GM12878 (cell line): Measurements from ENCODE around the gene MMP3. TPM values are rescaled to one million over a fixed set of nuclear protein-coding genes. Genes with fewer than 3 reads are reported as not detected.

ENCODE experiments used
- ATAC-seq: fragments of 200-7000 bp; cut with Tn5 transposase; 3 replicates; pipeline ENCODE4 v1.9.1; 2020; ENCODE audit warnings: mild to moderate bottlenecking, moderate library complexity
- BruUV-seq: library from RNA; stranded (reverse); fragments of 400-500 nt; replicated peaks from 2 replicates; lab custom pipeline; 2021; lab: Mats Ljungman, UMichigan
- CTCF ChIA-PET: fragments of 300-600 bp; sonication (Branson Sonifier 250); formaldehyde crosslinking; extraction: SDS; loops from one replicate; lab custom pipeline; 2021; ENCODE audit warnings: inconsistent platforms; lab: Yijun Ruan, JAX
- POLR2A ChIA-PET: fragments of 350-600 bp; formaldehyde crosslinking; extraction: SDS; loops from one replicate; lab custom pipeline; 2021; ENCODE audit warnings: inconsistent platforms; lab: Charles Lee
- RAD21 ChIA-PET: fragments of 300-600 bp; sonication (Branson Sonifier 250); formaldehyde crosslinking; loops from one replicate; lab custom pipeline; 2023; ENCODE audit warnings: antibody characterized with exemption; ENCODE audit not compliant: unreplicated experiment; lab: Charles Lee
- SMC1A ChIA-PET: fragments of 300-600 bp; sonication (Branson Sonifier 250); formaldehyde crosslinking; loops from one replicate; lab custom pipeline; 2023; ENCODE audit not compliant: unreplicated experiment, uncharacterized antibody; lab: Charles Lee
- DNase-seq: peaks from one replicate; pipeline ENCODE4 v3.0.0-alpha.2; 2011; ENCODE audit warnings: low read depth, low spot score
- FAIRE-seq: peaks from 3 replicates; lab custom pipeline; 2011; peaks lifted over from hg19 to GRCh38; lab: Jason Lieb, UNC
- H2AFZ ChIP-seq: 2 replicates; pipeline ENCODE4 v1.6.0; 2011; ENCODE audit warnings: low read depth, low read length, control low read depth; ENCODE audit not compliant: control insufficient read depth
- H3K27ac ChIP-seq: 2 replicates; pipeline ENCODE4 v1.5.1; 2011; ENCODE audit warnings: control low read depth; ENCODE audit not compliant: control insufficient read depth, insufficient read depth
- H3K27me3 ChIP-seq, 2 experiments: replicated peaks in 1 of 2; 2 replicates each; pipeline versions ENCODE4 v1.6.0 to v1.6.1; 2011; ENCODE audit warnings: low read length in 1 of 2; ENCODE audit not compliant: control insufficient read depth in 2 of 2, insufficient read depth in 2 of 2
- H3K36me3 ChIP-seq, 2 experiments: 2 replicates each; pipeline ENCODE4 v1.5.1; 2011; ENCODE audit warnings: low read length in 1 of 2; ENCODE audit not compliant: control insufficient read depth in 2 of 2, insufficient read depth in 2 of 2
- H3K4me1 ChIP-seq: 2 replicates; pipeline ENCODE4 v1.6.1; 2011; ENCODE audit warnings: mild to moderate bottlenecking, low read length, moderate library complexity, mixed read lengths; ENCODE audit not compliant: control insufficient read depth, insufficient read depth
- H3K4me2 ChIP-seq: 2 replicates; pipeline ENCODE4 v1.6.0; 2011; ENCODE audit warnings: control low read depth; ENCODE audit not compliant: control insufficient read depth, insufficient read depth
- H3K4me3 ChIP-seq: fragments of 200-600 bp; sonication (generic); 2 replicates; pipeline ENCODE4 v1.5.1; 2016
- H3K79me2 ChIP-seq: 2 replicates; pipeline ENCODE4 v1.6.0; 2011; ENCODE audit warnings: low read length; ENCODE audit not compliant: control insufficient read depth, insufficient read depth
- H3K9ac ChIP-seq: 2 replicates; pipeline ENCODE4 v1.8.0; 2011; ENCODE audit warnings: low read length, control low read depth, mixed read lengths; ENCODE audit not compliant: control insufficient read depth, insufficient read depth
- H3K9me3 ChIP-seq: replicated peaks from 3 replicates; pipeline ENCODE4 v1.5.1; 2011; ENCODE audit warnings: mild to moderate bottlenecking, low read length; ENCODE audit not compliant: control insufficient read depth, insufficient read depth
- H4K20me1 ChIP-seq: 2 replicates; pipeline ENCODE4 v1.6.0; 2011; ENCODE audit not compliant: control insufficient read depth, insufficient read depth
- CUX1 ChIP-seq: IDR thresholded peaks from 2 replicates; pipeline ENCODE4 v1.6.1; 2012; ENCODE audit warnings: improper control_type of control experiment, low read depth, low read length; ENCODE audit not compliant: insufficient replicate concordance
- HSF1 ChIP-seq: fragments of 150-350 bp; IDR thresholded peaks from 2 replicates; pipeline ENCODE4 v1.6.1; 2014; ENCODE audit warnings: mild to moderate bottlenecking, low read depth, low read length
- LARP7 ChIP-seq: fragments of 450-650 bp; IDR thresholded peaks from 2 replicates; pipeline ENCODE4 v1.6.1; 2017; ENCODE audit warnings: mild to moderate bottlenecking
- MTA2 ChIP-seq: fragments of 450-650 bp; IDR thresholded peaks from 2 replicates; pipeline ENCODE4 v1.6.1; 2016; ENCODE audit warnings: low read depth, mild to moderate bottlenecking, moderate library complexity
- TARDBP ChIP-seq: IDR thresholded peaks from 2 replicates; pipeline ENCODE4 v1.6.1; 2016; ENCODE audit warnings: borderline replicate concordance
- TCF12 ChIP-seq: IDR thresholded peaks from 2 replicates; pipeline ENCODE4 v1.6.1; 2011; ENCODE audit warnings: low read depth, mild to moderate bottlenecking, low read length
- WGBS: methylation state at CpG from one replicate; pipeline ENCODE4 v1.1.6; 2016; ENCODE audit warnings: low lambda C conversion rate; ENCODE audit not compliant: insufficient replicate concordance, insufficient coverage; ENCODE audit errors: missing lambda C conversion rate; 5-methylcytosine and 5-hydroxymethylcytosine counted together
- in situ Hi-C: fragments of 300-500 bp; cut with MboI; formaldehyde crosslinking; loops from 9 replicates; pipeline ENCODE4 v1.14.3; 2018; ENCODE audit warnings: mixed read lengths
- intact Hi-C: fragments of 100-400 bp; cut with micrococcal nuclease; formaldehyde crosslinking; loops from one replicate; pipeline ENCODE4 v1.14.2; 2022; ENCODE audit not compliant: unreplicated experiment
- polyA plus RNA-seq, 11 experiments: library from polyadenylated mRNA; depleted of rRNA in 4 of 11; unstranded in 6 of 11; stranded (reverse) in 5 of 11; fragments of >200 nt; fragmentation: Nextera tagmentation in 4 of 11; fragmentation: Illumina TruSeq in 1 of 11; extraction: Ambion mirVana in 4 of 11; extraction: Trizol in 1 of 11; gene quantifications; 1 replicate in 1 of 11; 2 replicates in 10 of 11; pipeline versions ENCODE4 v1.2.1 to v1.2.3, GENCODE V29; 2011 to 2016; ENCODE audit warnings: inconsistent platforms in 2 of 11, missing spikeins in 2 of 11, low read depth in 1 of 11
- total RNA-seq, 4 experiments: library from RNA; depleted of rRNA in 3 of 4; stranded (reverse); fragments of >200 nt in 3 of 4; fragmentation: Illumina TruSeq in 1 of 4; extraction: Trizol in 1 of 4; gene quantifications; 2 replicates each; pipeline versions ENCODE4 v1.2.1 to v1.2.3, GENCODE V29; 2013 to 2021
- TF ChIP-seq, protein P1 (sequence below): fragments of 450-650 bp; IDR thresholded peaks from 2 replicates; pipeline ENCODE4 v1.6.1; 2017; ENCODE audit warnings: mild to moderate bottlenecking, low read depth, inconsistent platforms; ENCODE audit not compliant: poor library complexity, severe bottlenecking

Gene MMP3
- total and polyA plus RNA-seq, 10 of the 15 experiments (the other 5 are each of a cell fraction or from before 2014, with no cell fraction given), result 0.02 to 1.2 TPM; not detected in 8

DNA sequence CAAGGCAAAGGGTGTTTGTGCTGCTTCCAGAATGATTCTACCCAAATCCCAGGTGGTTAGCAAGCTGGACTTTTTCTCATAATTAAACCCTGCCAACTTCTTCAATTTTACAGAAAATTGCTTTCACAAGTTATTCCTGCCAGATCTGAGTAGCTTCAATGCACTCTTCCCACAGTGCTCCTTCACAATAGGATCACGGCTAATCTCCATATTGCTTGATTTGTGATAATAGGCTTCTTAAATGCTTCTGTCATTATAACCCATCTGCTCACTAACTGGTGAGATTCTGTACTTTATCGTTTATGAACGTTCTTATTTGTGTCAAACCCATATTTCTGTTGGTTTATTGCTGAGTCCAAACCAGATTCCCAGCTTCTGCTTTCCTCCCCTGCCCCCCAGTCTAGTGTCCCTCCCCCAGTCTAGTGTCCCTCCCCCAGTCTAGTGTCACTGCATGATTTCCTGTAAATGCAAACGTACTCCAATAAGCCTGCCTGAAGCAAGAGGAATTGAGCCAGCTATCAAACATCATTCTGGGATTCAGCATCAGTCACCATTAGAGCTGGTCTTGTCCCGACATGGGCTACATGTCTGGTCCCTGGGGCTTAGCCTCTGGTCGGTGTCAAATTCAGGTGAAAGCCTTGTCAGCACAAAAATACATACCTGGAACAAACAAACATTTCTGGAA is 14.0 kb downstream of the MMP3 start:
- no peak overlapping the region for H3K4me3 ChIP-seq
- no peaks in the 10 kb centered on the region for H3K79me2 ChIP-seq
- H3K9me3 ChIP-seq, result no peaks in the 10 kb centered on the region
- no peaks in the 10 kb centered on the region for H3K4me1 ChIP-seq
- ChIA-PET SMC1A (interaction anchor here (0.9 to 3.8 kb wide), 5 partner anchors 86 to 112 kb away, joined by 3 to 28 read pairs (median 6); no protein-coding TSS in a partner anchor), RAD21 (interaction anchor here (0.6 to 2.4 kb wide), 5 partner anchors 11 to 140 kb away, joined by 3 to 20 read pairs (median 3); no protein-coding TSS in a partner anchor), POLR2A (no interaction called here), CTCF (interaction anchor here (0.8 to 6.0 kb wide), 5 partner anchors 11 to 225 kb away, joined by 5 to 53 read pairs (median 5); no protein-coding TSS in a partner anchor)
- BruUV-seq, result no TSS peak
- H4K20me1 ChIP-seq, result no peaks in the 10 kb centered on the region
- no peak for FAIRE-seq
- peaks cover 0 to 5% of the 10 kb centered on the region in 2 experiments; a peak in 2 of 4 replicates for H3K27me3 ChIP-seq
- no peak for DNase-seq
- no peak overlapping the region for H2AFZ ChIP-seq
- no peak overlapping the region for H3K9ac ChIP-seq
- no peak overlapping the region for H3K4me2 ChIP-seq
- no peak overlapping the region for H3K27ac ChIP-seq
- TF ChIP-seq LARP7, result no peak
- TF ChIP-seq HSF1, result no peak
- TF ChIP-seq CUX1, result no peak
- TF ChIP-seq TCF12, result no peak
- TF ChIP-seq TARDBP, result no peak
- no peak for TF ChIP-seq MTA2
- TF ChIP-seq, protein P1, sequence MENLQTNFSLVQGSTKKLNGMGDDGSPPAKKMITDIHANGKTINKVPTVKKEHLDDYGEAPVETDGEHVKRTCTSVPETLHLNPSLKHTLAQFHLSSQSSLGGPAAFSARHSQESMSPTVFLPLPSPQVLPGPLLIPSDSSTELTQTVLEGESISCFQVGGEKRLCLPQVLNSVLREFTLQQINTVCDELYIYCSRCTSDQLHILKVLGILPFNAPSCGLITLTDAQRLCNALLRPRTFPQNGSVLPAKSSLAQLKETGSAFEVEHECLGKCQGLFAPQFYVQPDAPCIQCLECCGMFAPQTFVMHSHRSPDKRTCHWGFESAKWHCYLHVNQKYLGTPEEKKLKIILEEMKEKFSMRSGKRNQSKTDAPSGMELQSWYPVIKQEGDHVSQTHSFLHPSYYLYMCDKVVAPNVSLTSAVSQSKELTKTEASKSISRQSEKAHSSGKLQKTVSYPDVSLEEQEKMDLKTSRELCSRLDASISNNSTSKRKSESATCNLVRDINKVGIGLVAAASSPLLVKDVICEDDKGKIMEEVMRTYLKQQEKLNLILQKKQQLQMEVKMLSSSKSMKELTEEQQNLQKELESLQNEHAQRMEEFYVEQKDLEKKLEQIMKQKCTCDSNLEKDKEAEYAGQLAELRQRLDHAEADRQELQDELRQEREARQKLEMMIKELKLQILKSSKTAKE, result no peak
- intact Hi-C loops, result no loop called here
- in situ Hi-C loops, result no loop called here
- no peak for ATAC-seq
- H3K36me3 ChIP-seq, result no peaks in the 10 kb centered on the region
- WGBS, result 28% methylated on average over 6 of the region's 6 CpGs
